GM23338 (cell line): ENCODE results near the gene CDKN3. TPM values are rescaled to one million over a fixed set of nuclear protein-coding genes. Genes with fewer than 3 reads are reported as not detected.

Source experiments
- ATAC-seq: fragments of 200-7000 bp; cut with Tn5 transposase; 3 replicates; pipeline ENCODE4 v1.9.1; 2020
- DNase-seq: peaks from one replicate; pipeline ENCODE4 v3.0.0-alpha.2; 2015; ENCODE audit warnings: low spot score
- H2AFZ ChIP-seq: fragments of 200-600 bp; sonication (generic); 2 replicates; pipeline ENCODE4 v1.8.0; 2016; ENCODE audit warnings: antibody characterized with exemption, mild to moderate bottlenecking, moderate library complexity
- H3F3A ChIP-seq: fragments of 200-600 bp; sonication (generic); replicated peaks from 2 replicates; pipeline ENCODE4 v1.8.0; 2017; ENCODE audit warnings: antibody characterized with exemption, mixed run types, low read depth
- H3K27ac ChIP-seq: fragments of 200-600 bp; sonication (generic); 2 replicates; pipeline ENCODE4 v1.6.1; 2016; ENCODE audit warnings: low read depth
- H3K27me3 ChIP-seq: fragments of 200-600 bp; sonication (generic); 2 replicates; pipeline ENCODE4 v1.8.0; 2016; ENCODE audit warnings: mild to moderate bottlenecking, mixed run types, moderate library complexity; ENCODE audit not compliant: insufficient read depth
- H3K36me3 ChIP-seq: fragments of 200-600 bp; sonication (generic); 2 replicates; pipeline ENCODE4 v1.8.0; 2016; ENCODE audit warnings: mild to moderate bottlenecking; ENCODE audit not compliant: insufficient read depth
- H3K4me1 ChIP-seq: fragments of 200-600 bp; sonication (generic); 2 replicates; pipeline ENCODE4 v1.8.0; 2016; ENCODE audit warnings: mild to moderate bottlenecking, moderate library complexity; ENCODE audit not compliant: insufficient read depth
- H3K4me2 ChIP-seq: fragments of 200-600 bp; sonication (generic); 2 replicates; pipeline ENCODE4 v1.7.1; 2017; ENCODE audit warnings: mixed run types
- H3K4me3 ChIP-seq: fragments of 200-600 bp; sonication (generic); 2 replicates; pipeline ENCODE4 v1.6.1; 2016; ENCODE audit warnings: mixed run types
- H3K79me2 ChIP-seq: fragments of 200-600 bp; sonication (generic); replicated peaks from 2 replicates; pipeline ENCODE4 v1.8.0; 2017; ENCODE audit warnings: mild to moderate bottlenecking; ENCODE audit not compliant: insufficient read depth
- H3K9me2 ChIP-seq: fragments of 200-600 bp; sonication (generic); 2 replicates; pipeline ENCODE4 v1.8.0; 2017; ENCODE audit not compliant: insufficient read depth
- H4K20me1 ChIP-seq: fragments of 200-600 bp; sonication (generic); replicated peaks from 2 replicates; pipeline ENCODE4 v1.8.0; 2017; ENCODE audit warnings: mild to moderate bottlenecking; ENCODE audit not compliant: insufficient read depth
- H3K27ac Mint-ChIP-seq: 2 replicates; pipeline ENCODE4 v1.8.0; 2020; ENCODE audit warnings: inconsistent platforms, mild to moderate bottlenecking, moderate library complexity, mixed read lengths
- H3K27me3 Mint-ChIP-seq: 3 replicates; pipeline ENCODE4 v1.8.0; 2022; ENCODE audit warnings: low read depth, mild to moderate bottlenecking, moderate library complexity, mixed read lengths, inconsistent platforms; ENCODE audit not compliant: insufficient read depth, poor library complexity
- H3K36me3 Mint-ChIP-seq: 3 replicates; pipeline ENCODE4 v1.8.0; 2021; ENCODE audit warnings: low read depth, mild to moderate bottlenecking, inconsistent platforms, moderate library complexity, mixed read lengths
- H3K4me1 Mint-ChIP-seq: 3 replicates; pipeline ENCODE4 v1.8.0; 2020; ENCODE audit warnings: mild to moderate bottlenecking, inconsistent platforms, mixed read lengths
- H3K4me3 Mint-ChIP-seq: 3 replicates; pipeline ENCODE4 v1.8.0; 2021; ENCODE audit warnings: moderate library complexity, mild to moderate bottlenecking, inconsistent platforms, mixed read lengths
- H3K9me3 Mint-ChIP-seq: 3 replicates; pipeline ENCODE4 v1.8.0; 2020; ENCODE audit warnings: moderate library complexity, mild to moderate bottlenecking, inconsistent platforms, mixed read lengths
- CREB1 ChIP-seq: fragments of 250-450 bp; sonication (Bioruptor Pico); IDR thresholded peaks from 2 replicates; pipeline ENCODE4 v1.5.0; 2020; ENCODE audit warnings: low read depth, mild to moderate bottlenecking, moderate library complexity
- EZH2 ChIP-seq: fragments of 200-600 bp; sonication (generic); IDR thresholded peaks from one replicate; pipeline ENCODE4 v1.8.0; 2017; ENCODE audit warnings: antibody characterized with exemption, mild to moderate bottlenecking, low read depth; ENCODE audit not compliant: unreplicated experiment
- EZH2phosphoT487 ChIP-seq: fragments of 200-600 bp; sonication (generic); IDR thresholded peaks from one replicate; pipeline ENCODE4 v1.8.1; 2018; ENCODE audit warnings: antibody characterized with exemption; ENCODE audit not compliant: unreplicated experiment
- JUNB ChIP-seq: IDR thresholded peaks from one replicate; pipeline ENCODE4 v1.6.1; 2016; ENCODE audit warnings: antibody characterized with exemption; ENCODE audit not compliant: unreplicated experiment
- NANOG ChIP-seq: IDR thresholded peaks from 2 replicates; pipeline ENCODE4 v1.6.1; 2016; ENCODE audit warnings: antibody characterized with exemption, borderline replicate concordance
- POLR2AphosphoS5 ChIP-seq: IDR thresholded peaks from 2 replicates; pipeline ENCODE4 v1.6.1; 2016; ENCODE audit warnings: antibody characterized with exemption, low read depth
- STAT1 ChIP-seq: IDR thresholded peaks from one replicate; pipeline ENCODE4 v1.6.1; 2016; ENCODE audit warnings: antibody characterized with exemption; ENCODE audit not compliant: unreplicated experiment
- ZNF114 ChIP-seq: fragments of 250-450 bp; sonication (Bioruptor Pico); IDR thresholded peaks from 2 replicates; pipeline ENCODE4 v1.5.0; 2020; ENCODE audit warnings: mild to moderate bottlenecking, moderate library complexity
- ZNF331 ChIP-seq: fragments of 250-450 bp; sonication (Bioruptor Pico); IDR thresholded peaks from 2 replicates; pipeline ENCODE4 v1.5.0; 2020; ENCODE audit warnings: low read depth, mild to moderate bottlenecking, moderate library complexity
- polyA plus RNA-seq: library from polyadenylated mRNA; unstranded; fragments of >200 nt; fragmentation: Nextera tagmentation; extraction: Ambion mirVana; gene quantifications from 2 replicates; pipeline ENCODE4 v1.2.1, GENCODE V29; 2016
- total RNA-seq: library from RNA; depleted of rRNA; stranded (reverse); fragments of >200 nt; shearing (Covaris generic); gene quantifications from 2 replicates; pipeline ENCODE4 v1.2.3, GENCODE V29; 2014
- TF ChIP-seq, protein P1 (sequence below): IDR thresholded peaks from 2 replicates; pipeline ENCODE4 v1.6.1; 2016; ENCODE audit warnings: antibody characterized with exemption
- TF ChIP-seq, protein P2 (sequence below): IDR thresholded peaks from one replicate; pipeline ENCODE4 v1.6.1; 2018; ENCODE audit warnings: antibody characterized with exemption; ENCODE audit not compliant: unreplicated experiment
- TF ChIP-seq, protein P3 (sequence below): fragments of 250-450 bp; sonication (Bioruptor Pico); IDR thresholded peaks from 2 replicates; pipeline ENCODE4 v1.5.0; 2020; ENCODE audit warnings: mild to moderate bottlenecking, moderate library complexity
- TF ChIP-seq, protein P4 (sequence below), 2 experiments: fragments of 200-600 bp in 1 of 2; sonication (generic) in 1 of 2; conservative IDR thresholded peaks; 2 replicates each; pipeline versions ENCODE4 v1.5.1 to v1.6.1; 2016 to 2017; ENCODE audit warnings: antibody characterized with exemption in 2 of 2, low read depth in 2 of 2, mild to moderate bottlenecking in 2 of 2, moderate library complexity in 1 of 2

The CDKN3 gene
- total and polyA plus RNA-seq, 2 experiments from 2014 or later = 36.3 to 97.4 TPM

DNA sequence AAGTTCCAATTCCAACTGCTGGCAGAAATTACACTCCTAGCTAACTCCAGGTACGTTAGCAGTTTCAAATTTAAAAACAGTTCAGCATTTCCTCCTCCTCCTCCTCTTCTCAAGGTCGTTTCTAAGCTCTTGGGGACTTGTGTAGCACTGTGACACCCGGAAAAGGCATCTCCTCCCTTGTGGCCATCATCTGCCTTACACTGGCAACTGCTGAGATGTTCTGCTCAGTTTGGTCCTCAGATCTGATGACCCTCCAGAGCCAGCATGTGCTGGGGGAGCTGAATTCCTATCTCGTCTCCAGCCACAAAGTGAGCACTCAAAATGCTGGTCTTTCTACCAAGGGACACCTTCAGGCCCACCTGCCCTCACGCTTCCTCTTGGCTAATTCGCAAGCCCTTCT, 43.5 kb upstream of the CDKN3 start:
- H3K4me1 Mint-ChIP-seq = peaks cover 14% of the 10 kb centered on the region
- H3K9me2 ChIP-seq = no peaks in the 10 kb centered on the region
- ATAC-seq (no peak), DNase-seq (no peak)
- no peaks in the 10 kb centered on the region for H3K27me3 ChIP-seq
- no peak overlapping the region for H3K4me3 Mint-ChIP-seq
- peaks cover 28% of the 10 kb centered on the region for H3K36me3 Mint-ChIP-seq
- H3K9me3 Mint-ChIP-seq = peaks cover 30% of the 10 kb centered on the region
- H3K79me2 ChIP-seq = no peaks in the 10 kb centered on the region
- no peak overlapping the region for H3K27ac ChIP-seq
- H3K4me1 ChIP-seq = peaks cover 8% of the 10 kb centered on the region; the same call in 1 of the 2 replicates
- peaks cover 9% of the 10 kb centered on the region; the same call in 1 of the 2 replicates for H3K36me3 ChIP-seq
- no peaks in the 10 kb centered on the region for H3F3A ChIP-seq
- H3K27me3 Mint-ChIP-seq = peaks cover under 1% of the 10 kb centered on the region
- H2AFZ ChIP-seq = no peak overlapping the region
- TF ChIP-seq, protein P1, sequence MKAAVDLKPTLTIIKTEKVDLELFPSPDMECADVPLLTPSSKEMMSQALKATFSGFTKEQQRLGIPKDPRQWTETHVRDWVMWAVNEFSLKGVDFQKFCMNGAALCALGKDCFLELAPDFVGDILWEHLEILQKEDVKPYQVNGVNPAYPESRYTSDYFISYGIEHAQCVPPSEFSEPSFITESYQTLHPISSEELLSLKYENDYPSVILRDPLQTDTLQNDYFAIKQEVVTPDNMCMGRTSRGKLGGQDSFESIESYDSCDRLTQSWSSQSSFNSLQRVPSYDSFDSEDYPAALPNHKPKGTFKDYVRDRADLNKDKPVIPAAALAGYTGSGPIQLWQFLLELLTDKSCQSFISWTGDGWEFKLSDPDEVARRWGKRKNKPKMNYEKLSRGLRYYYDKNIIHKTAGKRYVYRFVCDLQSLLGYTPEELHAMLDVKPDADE = no peak
- TF ChIP-seq EZH2 = no peak
- no peak for TF ChIP-seq ZNF114 (CRISPR knock-in tag)
- no peak for TF ChIP-seq ZNF331 (CRISPR knock-in tag)
- no peak for TF ChIP-seq POLR2AphosphoS5
- no peak for TF ChIP-seq JUNB
- TF ChIP-seq, protein P2, sequence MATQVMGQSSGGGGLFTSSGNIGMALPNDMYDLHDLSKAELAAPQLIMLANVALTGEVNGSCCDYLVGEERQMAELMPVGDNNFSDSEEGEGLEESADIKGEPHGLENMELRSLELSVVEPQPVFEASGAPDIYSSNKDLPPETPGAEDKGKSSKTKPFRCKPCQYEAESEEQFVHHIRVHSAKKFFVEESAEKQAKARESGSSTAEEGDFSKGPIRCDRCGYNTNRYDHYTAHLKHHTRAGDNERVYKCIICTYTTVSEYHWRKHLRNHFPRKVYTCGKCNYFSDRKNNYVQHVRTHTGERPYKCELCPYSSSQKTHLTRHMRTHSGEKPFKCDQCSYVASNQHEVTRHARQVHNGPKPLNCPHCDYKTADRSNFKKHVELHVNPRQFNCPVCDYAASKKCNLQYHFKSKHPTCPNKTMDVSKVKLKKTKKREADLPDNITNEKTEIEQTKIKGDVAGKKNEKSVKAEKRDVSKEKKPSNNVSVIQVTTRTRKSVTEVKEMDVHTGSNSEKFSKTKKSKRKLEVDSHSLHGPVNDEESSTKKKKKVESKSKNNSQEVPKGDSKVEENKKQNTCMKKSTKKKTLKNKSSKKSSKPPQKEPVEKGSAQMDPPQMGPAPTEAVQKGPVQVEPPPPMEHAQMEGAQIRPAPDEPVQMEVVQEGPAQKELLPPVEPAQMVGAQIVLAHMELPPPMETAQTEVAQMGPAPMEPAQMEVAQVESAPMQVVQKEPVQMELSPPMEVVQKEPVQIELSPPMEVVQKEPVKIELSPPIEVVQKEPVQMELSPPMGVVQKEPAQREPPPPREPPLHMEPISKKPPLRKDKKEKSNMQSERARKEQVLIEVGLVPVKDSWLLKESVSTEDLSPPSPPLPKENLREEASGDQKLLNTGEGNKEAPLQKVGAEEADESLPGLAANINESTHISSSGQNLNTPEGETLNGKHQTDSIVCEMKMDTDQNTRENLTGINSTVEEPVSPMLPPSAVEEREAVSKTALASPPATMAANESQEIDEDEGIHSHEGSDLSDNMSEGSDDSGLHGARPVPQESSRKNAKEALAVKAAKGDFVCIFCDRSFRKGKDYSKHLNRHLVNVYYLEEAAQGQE = no peak
- TF ChIP-seq, protein P3, sequence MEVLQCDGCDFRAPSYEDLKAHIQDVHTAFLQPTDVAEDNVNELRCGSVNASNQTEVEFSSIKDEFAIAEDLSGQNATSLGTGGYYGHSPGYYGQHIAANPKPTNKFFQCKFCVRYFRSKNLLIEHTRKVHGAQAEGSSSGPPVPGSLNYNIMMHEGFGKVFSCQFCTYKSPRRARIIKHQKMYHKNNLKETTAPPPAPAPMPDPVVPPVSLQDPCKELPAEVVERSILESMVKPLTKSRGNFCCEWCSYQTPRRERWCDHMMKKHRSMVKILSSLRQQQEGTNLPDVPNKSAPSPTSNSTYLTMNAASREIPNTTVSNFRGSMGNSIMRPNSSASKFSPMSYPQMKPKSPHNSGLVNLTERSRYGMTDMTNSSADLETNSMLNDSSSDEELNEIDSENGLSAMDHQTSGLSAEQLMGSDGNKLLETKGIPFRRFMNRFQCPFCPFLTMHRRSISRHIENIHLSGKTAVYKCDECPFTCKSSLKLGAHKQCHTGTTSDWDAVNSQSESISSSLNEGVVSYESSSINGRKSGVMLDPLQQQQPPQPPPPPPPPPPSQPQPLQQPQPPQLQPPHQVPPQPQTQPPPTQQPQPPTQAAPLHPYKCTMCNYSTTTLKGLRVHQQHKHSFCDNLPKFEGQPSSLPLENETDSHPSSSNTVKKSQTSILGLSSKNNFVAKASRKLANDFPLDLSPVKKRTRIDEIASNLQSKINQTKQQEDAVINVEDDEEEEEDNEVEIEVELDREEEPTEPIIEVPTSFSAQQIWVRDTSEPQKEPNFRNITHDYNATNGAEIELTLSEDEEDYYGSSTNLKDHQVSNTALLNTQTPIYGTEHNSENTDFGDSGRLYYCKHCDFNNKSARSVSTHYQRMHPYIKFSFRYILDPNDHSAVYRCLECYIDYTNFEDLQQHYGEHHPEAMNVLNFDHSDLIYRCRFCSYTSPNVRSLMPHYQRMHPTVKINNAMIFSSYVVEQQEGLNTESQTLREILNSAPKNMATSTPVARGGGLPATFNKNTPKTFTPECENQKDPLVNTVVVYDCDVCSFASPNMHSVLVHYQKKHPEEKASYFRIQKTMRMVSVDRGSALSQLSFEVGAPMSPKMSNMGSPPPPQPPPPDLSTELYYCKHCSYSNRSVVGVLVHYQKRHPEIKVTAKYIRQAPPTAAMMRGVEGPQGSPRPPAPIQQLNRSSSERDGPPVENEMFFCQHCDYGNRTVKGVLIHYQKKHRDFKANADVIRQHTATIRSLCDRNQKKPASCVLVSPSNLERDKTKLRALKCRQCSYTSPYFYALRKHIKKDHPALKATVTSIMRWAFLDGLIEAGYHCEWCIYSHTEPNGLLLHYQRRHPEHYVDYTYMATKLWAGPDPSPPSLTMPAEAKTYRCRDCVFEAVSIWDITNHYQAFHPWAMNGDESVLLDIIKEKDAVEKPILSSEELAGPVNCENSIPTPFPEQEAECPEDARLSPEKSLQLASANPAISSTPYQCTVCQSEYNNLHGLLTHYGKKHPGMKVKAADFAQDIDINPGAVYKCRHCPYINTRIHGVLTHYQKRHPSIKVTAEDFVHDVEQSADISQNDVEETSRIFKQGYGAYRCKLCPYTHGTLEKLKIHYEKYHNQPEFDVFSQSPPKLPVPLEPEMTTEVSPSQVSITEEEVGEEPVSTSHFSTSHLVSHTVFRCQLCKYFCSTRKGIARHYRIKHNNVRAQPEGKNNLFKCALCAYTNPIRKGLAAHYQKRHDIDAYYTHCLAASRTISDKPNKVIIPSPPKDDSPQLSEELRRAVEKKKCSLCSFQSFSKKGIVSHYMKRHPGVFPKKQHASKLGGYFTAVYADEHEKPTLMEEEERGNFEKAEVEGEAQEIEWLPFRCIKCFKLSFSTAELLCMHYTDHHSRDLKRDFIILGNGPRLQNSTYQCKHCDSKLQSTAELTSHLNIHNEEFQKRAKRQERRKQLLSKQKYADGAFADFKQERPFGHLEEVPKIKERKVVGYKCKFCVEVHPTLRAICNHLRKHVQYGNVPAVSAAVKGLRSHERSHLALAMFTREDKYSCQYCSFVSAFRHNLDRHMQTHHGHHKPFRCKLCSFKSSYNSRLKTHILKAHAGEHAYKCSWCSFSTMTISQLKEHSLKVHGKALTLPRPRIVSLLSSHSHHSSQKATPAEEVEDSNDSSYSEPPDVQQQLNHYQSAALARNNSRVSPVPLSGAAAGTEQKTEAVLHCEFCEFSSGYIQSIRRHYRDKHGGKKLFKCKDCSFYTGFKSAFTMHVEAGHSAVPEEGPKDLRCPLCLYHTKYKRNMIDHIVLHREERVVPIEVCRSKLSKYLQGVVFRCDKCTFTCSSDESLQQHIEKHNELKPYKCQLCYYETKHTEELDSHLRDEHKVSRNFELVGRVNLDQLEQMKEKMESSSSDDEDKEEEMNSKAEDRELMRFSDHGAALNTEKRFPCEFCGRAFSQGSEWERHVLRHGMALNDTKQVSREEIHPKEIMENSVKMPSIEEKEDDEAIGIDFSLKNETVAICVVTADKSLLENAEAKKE (CRISPR knock-in tag) = no peak
- TF ChIP-seq CREB1 (CRISPR knock-in tag) = no peak
- TF ChIP-seq STAT1 = no peak
- TF ChIP-seq, protein P4, sequence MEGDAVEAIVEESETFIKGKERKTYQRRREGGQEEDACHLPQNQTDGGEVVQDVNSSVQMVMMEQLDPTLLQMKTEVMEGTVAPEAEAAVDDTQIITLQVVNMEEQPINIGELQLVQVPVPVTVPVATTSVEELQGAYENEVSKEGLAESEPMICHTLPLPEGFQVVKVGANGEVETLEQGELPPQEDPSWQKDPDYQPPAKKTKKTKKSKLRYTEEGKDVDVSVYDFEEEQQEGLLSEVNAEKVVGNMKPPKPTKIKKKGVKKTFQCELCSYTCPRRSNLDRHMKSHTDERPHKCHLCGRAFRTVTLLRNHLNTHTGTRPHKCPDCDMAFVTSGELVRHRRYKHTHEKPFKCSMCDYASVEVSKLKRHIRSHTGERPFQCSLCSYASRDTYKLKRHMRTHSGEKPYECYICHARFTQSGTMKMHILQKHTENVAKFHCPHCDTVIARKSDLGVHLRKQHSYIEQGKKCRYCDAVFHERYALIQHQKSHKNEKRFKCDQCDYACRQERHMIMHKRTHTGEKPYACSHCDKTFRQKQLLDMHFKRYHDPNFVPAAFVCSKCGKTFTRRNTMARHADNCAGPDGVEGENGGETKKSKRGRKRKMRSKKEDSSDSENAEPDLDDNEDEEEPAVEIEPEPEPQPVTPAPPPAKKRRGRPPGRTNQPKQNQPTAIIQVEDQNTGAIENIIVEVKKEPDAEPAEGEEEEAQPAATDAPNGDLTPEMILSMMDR (conservative IDR thresholded peaks at IDR 0.05; ENCODE audit: low read depth in 2 of 2) = no peak
- no peak for TF ChIP-seq NANOG
- no peak for TF ChIP-seq EZH2phosphoT487
- H3K27ac Mint-ChIP-seq = no peak overlapping the region
- no peak overlapping the region for H3K4me3 ChIP-seq
- no peaks in the 10 kb centered on the region for H4K20me1 ChIP-seq
- no peak overlapping the region for H3K4me2 ChIP-seq
